22Rv1 (cell line): Measurements from ENCODE around the gene DPY19L1.
"Not testable (repeated sequence)": the region's sequence is repeated elsewhere in the genome, so short reads cannot be mapped to it uniquely, and the experiment has no call there.

ENCODE experiments used
- ZFX ChIP-seq: fragments of 450-650 bp; IDR thresholded peaks from 2 replicates; pipeline ENCODE4 v1.6.1; 2017; ENCODE audit warnings: antibody characterized with exemption, borderline replicate concordance
- TF ChIP-seq, protein P1 (sequence below): fragments of 450-650 bp; IDR thresholded peaks from 2 replicates; pipeline ENCODE4 v1.5.1; 2017; ENCODE audit warnings: mild to moderate bottlenecking

DNA sequence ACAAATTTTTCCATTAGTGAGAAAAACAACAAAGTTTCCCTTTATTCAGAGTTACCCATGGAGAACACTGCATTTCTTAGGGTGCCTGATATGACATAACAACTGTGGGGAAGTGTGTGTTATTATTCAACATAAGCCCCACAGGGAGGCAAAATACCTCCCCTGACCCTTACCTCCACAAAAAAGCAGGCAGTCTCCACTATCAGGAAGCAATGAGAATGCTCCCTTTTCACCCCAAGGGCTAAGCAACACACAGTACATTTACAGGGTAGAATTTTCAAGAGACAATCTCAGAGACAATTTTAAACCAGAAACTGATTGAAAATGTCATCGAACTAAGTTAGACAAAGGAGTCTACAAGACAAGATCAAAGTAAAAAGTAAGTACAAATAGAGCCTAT, 69.5 kb downstream of the DPY19L1 start:
- TF ChIP-seq, protein P1, sequence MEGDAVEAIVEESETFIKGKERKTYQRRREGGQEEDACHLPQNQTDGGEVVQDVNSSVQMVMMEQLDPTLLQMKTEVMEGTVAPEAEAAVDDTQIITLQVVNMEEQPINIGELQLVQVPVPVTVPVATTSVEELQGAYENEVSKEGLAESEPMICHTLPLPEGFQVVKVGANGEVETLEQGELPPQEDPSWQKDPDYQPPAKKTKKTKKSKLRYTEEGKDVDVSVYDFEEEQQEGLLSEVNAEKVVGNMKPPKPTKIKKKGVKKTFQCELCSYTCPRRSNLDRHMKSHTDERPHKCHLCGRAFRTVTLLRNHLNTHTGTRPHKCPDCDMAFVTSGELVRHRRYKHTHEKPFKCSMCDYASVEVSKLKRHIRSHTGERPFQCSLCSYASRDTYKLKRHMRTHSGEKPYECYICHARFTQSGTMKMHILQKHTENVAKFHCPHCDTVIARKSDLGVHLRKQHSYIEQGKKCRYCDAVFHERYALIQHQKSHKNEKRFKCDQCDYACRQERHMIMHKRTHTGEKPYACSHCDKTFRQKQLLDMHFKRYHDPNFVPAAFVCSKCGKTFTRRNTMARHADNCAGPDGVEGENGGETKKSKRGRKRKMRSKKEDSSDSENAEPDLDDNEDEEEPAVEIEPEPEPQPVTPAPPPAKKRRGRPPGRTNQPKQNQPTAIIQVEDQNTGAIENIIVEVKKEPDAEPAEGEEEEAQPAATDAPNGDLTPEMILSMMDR, result not testable (repeated sequence)
- TF ChIP-seq ZFX, result not testable (repeated sequence)
